Nephron (organoid): ENCODE results near the gene TRMT1.

Experiments
- H3K27ac Mint-ChIP-seq, 3 experiments: 2 replicates each; pipeline ENCODE4 v1.8.0; 2020; ENCODE audit warnings: mixed read lengths in 3 of 3, mild to moderate bottlenecking in 2 of 3, moderate library complexity in 1 of 3
- H3K27me3 Mint-ChIP-seq: 2 replicates; pipeline ENCODE4 v1.8.0; 2021; ENCODE audit warnings: low read depth, mild to moderate bottlenecking, moderate library complexity, mixed read lengths
- H3K36me3 Mint-ChIP-seq: 2 replicates; pipeline ENCODE4 v1.8.0; 2020; ENCODE audit warnings: low read depth, mixed read lengths
- H3K4me1 Mint-ChIP-seq: 2 replicates; pipeline ENCODE4 v1.8.0; 2020; ENCODE audit warnings: mixed read lengths
- H3K4me3 Mint-ChIP-seq, 3 experiments: 2 replicates each; pipeline ENCODE4 v1.8.0; 2020; ENCODE audit warnings: mild to moderate bottlenecking in 3 of 3, mixed read lengths in 3 of 3, moderate library complexity in 2 of 3
- H3K9me3 Mint-ChIP-seq: 2 replicates; pipeline ENCODE4 v1.8.0; 2020; ENCODE audit warnings: mixed read lengths
- TF ChIP-seq, protein P1 (sequence below), 3 experiments: fragments of 200-600 bp; sonication (generic); IDR thresholded peaks; one replicate each; pipeline ENCODE4 v1.5.0; 2021; ENCODE audit warnings: antibody characterized with exemption in 3 of 3; ENCODE audit not compliant: unreplicated experiment in 3 of 3

The TRMT1 gene

DNA sequence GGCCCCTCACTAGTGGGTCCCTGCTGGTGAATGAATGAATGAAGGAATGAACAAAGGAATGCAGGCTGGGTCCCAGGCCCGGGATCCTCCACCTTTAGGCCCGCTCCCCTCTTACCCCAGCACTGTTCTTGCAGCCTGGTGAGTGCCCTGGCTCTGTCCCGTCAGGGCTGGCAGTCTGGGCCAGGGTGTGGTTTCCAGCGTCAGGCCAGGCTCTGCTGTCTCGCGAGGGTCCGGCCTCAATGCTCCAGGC is 14.2 kb downstream of the TRMT1 start:
- no peak overlapping the region for H3K27ac Mint-ChIP-seq
- H3K9me3 Mint-ChIP-seq: no peaks in the 10 kb centered on the region
- peak overlapping the region in 2 of 3 experiments; percentile 15 to 60 for H3K4me3 Mint-ChIP-seq
- H3K4me1 Mint-ChIP-seq: peaks cover 18% of the 10 kb centered on the region
- H3K36me3 Mint-ChIP-seq: peaks cover 3% of the 10 kb centered on the region
- TF ChIP-seq, protein P1, sequence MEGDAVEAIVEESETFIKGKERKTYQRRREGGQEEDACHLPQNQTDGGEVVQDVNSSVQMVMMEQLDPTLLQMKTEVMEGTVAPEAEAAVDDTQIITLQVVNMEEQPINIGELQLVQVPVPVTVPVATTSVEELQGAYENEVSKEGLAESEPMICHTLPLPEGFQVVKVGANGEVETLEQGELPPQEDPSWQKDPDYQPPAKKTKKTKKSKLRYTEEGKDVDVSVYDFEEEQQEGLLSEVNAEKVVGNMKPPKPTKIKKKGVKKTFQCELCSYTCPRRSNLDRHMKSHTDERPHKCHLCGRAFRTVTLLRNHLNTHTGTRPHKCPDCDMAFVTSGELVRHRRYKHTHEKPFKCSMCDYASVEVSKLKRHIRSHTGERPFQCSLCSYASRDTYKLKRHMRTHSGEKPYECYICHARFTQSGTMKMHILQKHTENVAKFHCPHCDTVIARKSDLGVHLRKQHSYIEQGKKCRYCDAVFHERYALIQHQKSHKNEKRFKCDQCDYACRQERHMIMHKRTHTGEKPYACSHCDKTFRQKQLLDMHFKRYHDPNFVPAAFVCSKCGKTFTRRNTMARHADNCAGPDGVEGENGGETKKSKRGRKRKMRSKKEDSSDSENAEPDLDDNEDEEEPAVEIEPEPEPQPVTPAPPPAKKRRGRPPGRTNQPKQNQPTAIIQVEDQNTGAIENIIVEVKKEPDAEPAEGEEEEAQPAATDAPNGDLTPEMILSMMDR (IDR thresholded peaks at IDR 0.05; ENCODE audit: unreplicated experiment in 3 of 3): no peak
- H3K27me3 Mint-ChIP-seq: peaks cover 59% of the 10 kb centered on the region

DNA sequence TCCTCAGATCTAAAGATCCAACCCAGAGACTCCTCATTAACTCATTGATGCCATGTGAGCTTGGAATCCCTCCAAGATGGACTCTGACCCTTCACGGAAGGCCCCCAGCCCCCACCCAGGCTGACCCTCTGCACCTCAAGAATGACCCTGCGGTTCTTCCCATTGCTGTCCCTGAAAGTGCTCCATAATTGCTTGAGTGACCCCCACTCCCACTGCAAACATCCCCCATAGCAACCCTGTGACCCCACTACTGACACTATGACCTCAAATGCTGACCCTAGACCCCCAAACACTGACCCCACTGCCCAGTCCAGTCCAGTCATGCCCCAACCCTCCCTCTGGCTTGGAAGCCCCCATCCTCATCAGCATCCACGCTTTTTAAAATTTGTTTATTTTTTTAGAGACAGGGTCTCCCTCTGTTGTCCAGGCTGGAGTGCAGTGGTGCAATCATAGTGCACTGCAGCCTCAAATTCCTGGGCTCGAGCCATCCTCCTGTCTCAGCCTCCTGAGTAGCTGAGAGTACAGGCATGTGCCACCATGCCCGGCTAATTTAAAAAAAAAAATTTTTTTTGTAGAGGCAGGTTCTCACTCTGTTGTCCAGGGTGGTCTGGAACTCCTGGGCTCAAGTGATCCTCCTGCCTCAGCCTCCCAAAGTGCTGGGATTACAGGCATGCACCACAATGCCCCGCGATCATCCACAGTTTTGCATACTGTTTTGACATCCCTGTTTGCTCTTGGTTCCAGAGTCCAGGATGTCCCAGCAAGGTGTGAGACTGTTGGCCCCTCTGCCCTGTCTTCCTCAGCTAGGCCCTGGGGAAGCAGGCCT is 14.7 kb downstream of the TRMT1 start:
- peaks cover 3% of the 10 kb centered on the region for H3K36me3 Mint-ChIP-seq
- TF ChIP-seq, protein P1 (IDR thresholded peaks at IDR 0.05; ENCODE audit: unreplicated experiment in 3 of 3): no peak
- H3K27me3 Mint-ChIP-seq: peaks cover 65% of the 10 kb centered on the region
- peak overlapping the region in 2 of 3 experiments; percentile 25 to 60 for H3K4me3 Mint-ChIP-seq
- H3K9me3 Mint-ChIP-seq: no peaks in the 10 kb centered on the region
- H3K4me1 Mint-ChIP-seq: peaks cover 23% of the 10 kb centered on the region
- no peak overlapping the region for H3K27ac Mint-ChIP-seq

DNA sequence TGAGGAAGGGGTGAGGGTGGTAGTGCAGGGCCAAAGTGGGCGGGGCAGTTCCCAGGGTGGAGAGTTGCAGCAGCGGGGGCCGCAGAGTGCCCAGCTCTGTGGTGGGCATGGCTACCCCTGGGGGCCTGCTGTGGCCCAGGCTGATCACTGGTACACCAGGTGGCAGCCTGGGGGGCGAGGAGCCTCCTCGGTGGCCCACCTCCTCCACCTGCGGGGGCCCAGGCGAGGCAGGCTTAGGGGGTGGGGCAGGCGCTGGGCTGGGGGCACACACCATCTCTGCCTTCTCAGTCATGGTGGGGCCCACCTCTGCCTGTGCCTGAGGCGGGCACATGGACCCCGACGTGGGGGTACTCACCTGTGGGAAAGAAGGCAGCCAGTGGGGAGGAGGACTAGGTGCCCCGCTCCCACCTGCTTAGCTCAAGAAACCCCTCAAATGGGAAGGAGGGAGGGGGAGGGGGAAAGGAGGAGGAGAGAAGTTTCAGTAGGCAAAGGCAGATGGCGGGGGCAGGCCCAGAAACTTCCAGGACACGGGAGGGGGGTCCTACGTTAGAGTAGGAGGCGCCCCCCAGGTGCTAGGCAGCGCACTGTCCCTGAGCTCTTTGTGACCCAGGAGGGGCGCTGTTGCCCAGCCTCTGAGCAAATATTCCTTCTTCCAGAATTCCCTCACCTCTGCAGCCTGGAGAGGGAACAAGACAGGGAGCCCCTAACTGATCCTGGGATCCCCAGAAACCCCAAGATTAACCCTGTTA is 15.5 kb downstream of the TRMT1 start:
- TF ChIP-seq, protein P1 (IDR thresholded peaks at IDR 0.05; ENCODE audit: unreplicated experiment in 3 of 3): peak in 1 of 3 experiments; percentile 17
- Mint-ChIP-seq H3K36me3 (peaks cover 3% of the 10 kb centered on the region), H3K4me1 (peaks cover 26% of the 10 kb centered on the region), H3K27ac (no peak overlapping the region), H3K4me3 (peak overlapping the region in 1 of 3 experiments; percentile 23), H3K27me3 (peaks cover 73% of the 10 kb centered on the region), H3K9me3 (no peaks in the 10 kb centered on the region)

DNA sequence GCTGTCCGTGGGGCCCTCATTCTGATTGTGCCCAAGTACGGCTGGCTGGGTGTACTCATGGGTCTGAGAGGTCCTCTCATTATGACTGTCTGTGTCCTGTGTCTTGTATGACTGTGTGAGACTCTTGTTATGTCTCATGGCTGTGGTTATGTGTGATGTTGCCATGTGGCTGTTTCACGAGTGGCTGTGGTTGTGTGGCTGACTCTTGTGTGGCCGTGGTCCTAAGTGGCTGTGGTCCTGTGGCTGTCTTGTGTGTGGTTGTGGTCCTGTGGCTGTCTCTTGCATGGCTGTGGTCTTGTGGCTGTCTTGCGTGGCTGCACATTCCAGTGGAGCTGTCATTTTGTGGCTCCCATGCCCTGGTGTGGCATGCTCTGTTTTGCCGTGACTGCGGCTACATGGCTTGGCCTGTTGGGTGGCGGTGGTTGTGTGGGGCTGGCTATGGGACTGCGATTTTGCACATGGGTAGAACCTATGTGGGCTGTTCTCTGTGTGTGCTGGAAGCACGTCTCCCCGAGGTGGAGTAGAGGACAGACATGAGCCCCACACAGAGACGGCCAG is 16.4 kb downstream of the TRMT1 start:
- Mint-ChIP-seq H3K27me3 (peaks cover 81% of the 10 kb centered on the region), H3K4me3 (peak overlapping the region in 2 of 3 experiments; percentile 20 to 56), H3K9me3 (no peaks in the 10 kb centered on the region), H3K27ac (no peak overlapping the region), H3K4me1 (peaks cover 29% of the 10 kb centered on the region), H3K36me3 (peaks cover 3% of the 10 kb centered on the region)
- TF ChIP-seq, protein P1 (IDR thresholded peaks at IDR 0.05; ENCODE audit: unreplicated experiment in 3 of 3): no peak

DNA sequence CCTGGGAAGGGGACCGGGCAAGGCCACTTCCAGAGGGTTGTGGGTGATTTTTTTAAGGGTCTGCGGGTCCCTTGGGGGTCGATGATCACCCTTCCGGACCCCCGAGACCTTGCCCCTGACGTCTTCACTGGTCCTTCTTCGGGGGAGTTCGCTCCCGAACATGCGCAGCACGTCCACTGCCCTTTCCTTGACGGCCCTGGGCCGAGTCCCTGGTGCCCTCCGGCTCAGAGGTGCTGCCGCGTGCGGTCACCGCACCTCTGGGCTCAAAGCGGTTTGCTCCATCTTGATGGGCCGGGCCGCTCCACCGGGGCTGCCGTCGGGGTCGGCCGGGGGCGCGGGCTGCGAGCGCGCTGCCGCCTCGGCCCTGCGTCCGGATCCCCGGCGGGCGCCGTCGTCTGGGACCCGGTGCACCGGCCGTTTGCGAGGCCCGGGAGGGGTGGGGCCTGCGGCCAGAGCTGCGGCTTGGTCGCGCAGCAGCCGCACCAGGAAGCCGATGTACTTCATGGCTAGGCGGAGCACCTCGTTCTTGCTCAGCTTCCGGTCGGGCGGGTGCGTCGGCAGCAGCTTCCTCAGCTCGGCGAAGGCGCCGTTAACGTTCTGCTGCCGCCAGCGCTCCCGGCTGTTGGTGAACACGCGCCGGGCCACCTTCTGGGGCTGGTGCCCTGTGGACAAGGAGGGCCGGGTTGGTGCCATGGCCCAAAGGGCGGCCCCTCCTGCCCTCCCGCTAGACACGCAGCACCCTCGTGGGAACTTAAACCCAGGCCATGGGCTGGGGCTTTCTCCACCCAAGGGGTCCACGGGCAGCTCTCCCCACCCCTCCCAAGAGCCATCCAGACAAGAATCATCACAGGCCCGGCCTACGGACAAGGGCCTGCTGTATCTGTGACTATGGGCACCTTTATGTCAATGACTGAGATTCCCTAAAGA is 17.2 kb downstream of the TRMT1 start:
- TF ChIP-seq, protein P1 (IDR thresholded peaks at IDR 0.05; ENCODE audit: unreplicated experiment in 3 of 3): no peak
- no peaks in the 10 kb centered on the region for H3K36me3 Mint-ChIP-seq
- peak overlapping the region; percentile 20 to 56 (median 45) for H3K4me3 Mint-ChIP-seq
- peaks cover 85% of the 10 kb centered on the region for H3K27me3 Mint-ChIP-seq
- H3K27ac Mint-ChIP-seq: no peak overlapping the region
- no peaks in the 10 kb centered on the region for H3K9me3 Mint-ChIP-seq
- peaks cover 34% of the 10 kb centered on the region for H3K4me1 Mint-ChIP-seq
